ENCODE measurements around the gene CPED1.

CPED1 gene

DNA sequence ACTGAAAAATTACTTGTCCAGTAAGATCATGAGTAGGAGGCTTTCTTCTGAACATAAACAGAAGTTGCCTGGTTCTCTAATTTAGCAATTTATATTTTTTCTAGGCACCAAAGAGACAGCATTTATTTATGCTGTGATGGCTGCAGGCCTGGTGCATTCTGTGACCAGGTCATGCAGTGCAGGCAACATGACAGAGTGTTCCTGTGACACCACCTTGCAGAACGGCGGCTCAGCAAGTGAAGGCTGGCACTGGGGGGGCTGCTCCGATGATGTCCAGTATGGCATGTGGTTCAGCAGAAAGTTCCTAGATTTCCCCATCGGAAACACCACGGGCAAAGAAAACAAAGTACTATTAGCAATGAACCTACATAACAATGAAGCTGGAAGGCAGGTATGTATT lies 343.1 kb downstream of the CPED1 start:
- no peak for DNase-seq

DNA sequence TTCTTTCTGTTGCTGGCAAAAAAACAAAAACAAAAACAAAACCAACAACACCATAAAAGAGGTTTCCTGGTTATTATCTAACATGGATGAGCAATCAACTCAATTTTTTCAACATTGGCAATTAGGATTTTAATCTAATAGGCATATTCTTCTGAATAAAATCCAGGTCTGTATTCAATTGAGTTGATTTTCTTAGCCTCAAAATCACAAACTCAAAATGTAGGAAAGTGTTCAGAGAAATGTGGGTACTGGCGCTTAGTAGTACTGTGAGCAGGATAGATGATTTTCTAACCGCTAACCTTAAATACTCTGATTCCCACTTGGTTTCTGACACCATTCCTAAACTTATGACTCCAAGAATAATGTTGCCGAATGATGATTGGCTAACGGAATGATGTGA lies 345.9 kb downstream of the CPED1 start:
- no peak for DNase-seq

DNA sequence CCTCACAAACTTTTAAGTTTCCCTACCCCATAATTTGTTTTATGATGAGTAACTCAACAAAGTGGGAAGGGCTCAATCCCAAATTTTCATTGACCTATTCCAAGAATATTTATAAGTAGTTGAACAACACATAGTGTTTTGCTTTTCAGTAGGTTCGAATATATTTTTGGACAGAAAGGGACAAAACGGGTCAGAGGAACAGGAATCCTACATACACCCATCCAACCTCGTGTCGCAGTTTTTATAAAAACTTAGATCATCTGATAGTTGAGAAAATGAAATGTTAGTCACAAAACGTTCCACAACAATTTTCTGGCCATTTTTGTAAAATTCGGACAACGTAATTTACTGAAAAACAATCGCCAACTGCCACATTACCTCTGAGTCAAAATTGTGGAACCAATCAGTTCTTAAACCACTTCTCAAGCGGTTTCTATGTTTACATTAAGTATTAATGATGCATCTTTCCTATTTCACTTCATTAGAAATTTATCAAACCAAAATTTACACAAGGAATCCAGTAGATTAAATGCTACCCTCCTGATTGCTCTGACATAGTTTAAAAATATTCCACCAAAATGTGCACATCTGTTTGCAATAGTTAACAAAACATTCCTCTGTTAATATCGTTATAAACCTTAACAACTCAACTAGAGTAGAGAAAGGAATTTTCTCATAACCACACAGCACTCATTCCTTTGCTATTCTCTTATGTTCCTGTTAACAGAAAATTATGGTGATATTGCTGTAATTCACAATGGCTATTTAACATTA lies 346.6 kb downstream of the CPED1 start:
- DNase-seq = no peak

DNA sequence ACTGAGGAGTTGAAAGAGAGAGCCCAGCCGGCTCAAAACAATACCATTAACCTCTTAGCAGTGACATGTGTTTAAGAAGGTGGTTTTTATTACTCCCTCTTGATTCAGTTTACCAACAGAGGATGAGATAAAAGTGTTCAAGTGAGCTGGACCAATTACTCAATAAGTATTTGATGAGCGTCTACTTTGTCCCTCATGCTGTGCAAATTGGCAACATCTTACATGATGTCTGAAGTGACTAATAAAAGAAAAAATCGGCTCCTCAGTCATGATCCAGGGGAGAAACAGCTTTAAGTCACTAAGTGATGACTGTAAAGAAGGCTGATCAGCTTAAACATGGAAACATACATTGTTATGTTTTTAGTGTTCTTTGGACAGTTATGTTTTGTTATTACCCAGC lies 348.1 kb downstream of the CPED1 start:
- no peak for DNase-seq

DNA sequence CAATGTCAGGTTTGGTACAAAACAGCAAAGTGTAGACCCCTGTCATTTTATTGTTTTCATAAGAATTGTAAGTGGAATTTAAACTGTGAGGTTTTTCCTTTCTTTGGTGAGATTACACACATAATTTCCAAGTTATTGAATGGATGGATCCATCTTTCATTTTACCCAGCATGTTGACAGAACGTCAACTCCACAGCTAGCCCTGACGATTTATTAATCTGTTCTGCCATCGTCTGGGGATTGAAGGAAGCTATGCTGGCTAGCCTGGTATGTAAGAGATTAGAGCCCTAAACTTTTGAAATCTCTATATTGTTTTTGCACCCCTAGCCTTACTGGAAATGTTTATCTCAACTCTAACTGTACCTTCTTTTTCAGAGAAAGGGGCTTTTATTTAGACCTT lies 348.9 kb downstream of the CPED1 start:
- no peak for DNase-seq

DNA sequence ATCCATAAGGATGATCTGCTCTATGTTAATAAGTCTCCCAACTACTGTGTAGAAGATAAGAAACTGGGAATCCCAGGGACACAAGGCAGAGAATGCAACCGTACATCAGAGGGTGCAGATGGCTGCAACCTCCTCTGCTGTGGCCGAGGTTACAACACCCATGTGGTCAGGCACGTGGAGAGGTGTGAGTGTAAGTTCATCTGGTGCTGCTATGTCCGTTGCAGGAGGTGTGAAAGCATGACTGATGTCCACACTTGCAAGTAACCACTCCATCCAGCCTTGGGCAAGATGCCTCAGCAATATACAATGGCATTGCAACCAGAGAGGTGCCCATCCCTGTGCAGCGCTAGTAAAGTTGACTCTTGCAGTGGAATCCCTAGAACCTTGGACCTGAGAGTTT lies 350.6 kb downstream of the CPED1 start:
- DNase-seq = no peak

DNA sequence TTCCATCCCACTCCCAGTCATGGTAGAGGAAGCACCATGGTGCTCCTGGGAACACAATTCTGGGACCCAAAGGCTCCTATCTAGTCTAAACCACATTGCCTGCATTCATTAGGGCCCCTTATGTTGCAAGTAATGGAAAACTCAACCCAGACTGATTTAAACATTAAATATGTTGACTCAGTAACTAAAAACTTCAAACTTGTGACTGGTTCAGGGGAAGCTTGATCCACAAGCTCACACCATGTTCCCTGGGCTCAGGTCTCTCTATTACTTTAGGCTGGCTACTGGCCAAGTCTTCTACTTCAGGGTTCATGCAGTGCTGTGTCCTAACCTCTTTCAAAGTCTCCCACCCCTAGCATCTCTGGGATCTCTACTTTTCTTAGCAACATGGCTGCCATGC lies 353.4 kb downstream of the CPED1 start:
- DNase-seq = no peak

DNA sequence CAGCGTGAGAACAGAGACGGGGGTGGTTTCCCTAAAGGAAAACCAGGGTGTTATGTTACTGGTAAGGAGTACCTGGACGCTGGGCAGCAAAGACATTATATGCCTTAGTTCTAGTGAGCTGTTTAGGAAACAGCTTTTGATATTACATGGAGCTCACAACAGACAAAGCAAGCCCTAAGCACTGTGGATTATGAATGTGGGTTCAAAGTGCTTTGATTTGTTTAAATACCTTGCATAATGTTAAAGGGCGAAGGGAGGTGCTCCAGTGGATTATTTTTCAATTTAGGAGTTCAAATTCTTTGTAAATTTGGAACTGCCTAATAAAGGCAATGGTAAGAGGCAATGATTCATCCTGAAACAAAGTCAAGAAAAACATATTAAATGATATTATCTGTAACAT lies 354.1 kb downstream of the CPED1 start:
- DNase-seq = no peak

DNA sequence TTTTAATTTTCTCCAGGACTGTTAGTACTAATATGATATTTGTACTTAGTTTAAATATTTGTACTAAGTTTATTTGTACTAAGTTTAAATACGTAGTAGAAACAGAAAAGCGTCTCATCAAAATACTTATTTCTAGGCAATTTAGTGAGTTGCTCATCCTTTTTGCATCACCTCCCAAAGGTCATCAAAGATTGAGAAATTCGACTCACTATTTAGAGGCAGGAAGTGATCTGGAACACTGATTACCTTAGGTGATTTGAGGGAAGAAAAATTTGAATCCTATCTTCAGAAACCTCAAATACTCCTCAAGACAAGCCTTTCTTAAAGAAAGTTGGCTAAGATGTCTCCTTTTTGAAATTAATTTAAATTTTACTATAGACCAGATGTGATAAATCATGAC lies 354.8 kb downstream of the CPED1 start:
- DNase-seq = no peak

DNA sequence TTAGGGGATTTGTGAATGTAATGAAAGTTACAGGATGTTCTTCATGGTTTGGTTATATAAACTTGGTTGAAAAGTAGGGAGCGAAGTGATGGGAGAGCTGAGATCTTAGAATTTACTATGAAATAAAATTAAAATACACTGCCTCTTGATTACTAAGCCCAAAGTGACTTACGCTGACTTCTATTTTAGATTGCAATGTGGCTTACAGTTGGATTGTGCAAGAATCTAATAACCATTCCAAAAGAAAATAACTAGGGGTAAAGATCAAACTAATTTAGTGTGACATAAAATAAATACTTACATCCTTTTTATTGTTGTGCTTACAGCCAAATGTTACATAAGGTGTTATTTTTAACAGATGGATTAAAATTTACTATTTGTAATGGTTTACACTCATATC lies 355.6 kb downstream of the CPED1 start:
- DNase-seq = no peak

DNA sequence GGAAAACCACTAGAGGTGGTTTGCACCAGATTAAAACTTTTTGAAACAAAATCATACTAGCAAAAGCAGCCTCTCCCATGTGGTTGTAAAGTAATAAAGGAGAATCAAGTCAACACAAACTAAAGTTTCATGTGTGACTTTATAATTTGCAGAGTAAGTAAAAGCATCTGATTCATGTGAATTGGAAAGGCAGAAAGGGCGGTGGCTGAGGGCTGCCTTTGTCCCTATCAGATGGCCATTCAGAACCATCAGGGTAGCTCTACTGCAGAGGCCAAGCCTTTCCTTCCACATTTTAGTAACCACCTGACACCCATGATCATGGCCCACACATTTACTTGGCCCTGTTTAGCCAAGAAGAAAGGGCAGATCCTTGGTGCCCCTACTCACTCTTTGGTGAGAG lies 356.0 kb downstream of the CPED1 start:
- DNase-seq = no peak

Data from stimulated activated CD4-positive, alpha-beta T cell treated with anti-CD3 and anti-CD28 coated beads, Interleukin-4, amount 100 ng/mL, for 4 hours (primary cell).